IMR-90 (cell line): ENCODE results near the gene OR13J1.
"Not testable (repeated sequence)": the region's sequence is repeated elsewhere in the genome, so short reads cannot be mapped to it uniquely, and the experiment has no call there.

Experiments
- BHLHE40 ChIP-seq: fragments of 150-350 bp; IDR thresholded peaks from 2 replicates; pipeline ENCODE4 v1.6.1; 2016; ENCODE audit warnings: mild to moderate bottlenecking, low read depth, low read length
- CEBPB ChIP-seq: IDR thresholded peaks from 2 replicates; pipeline ENCODE4 v1.6.1; 2012; ENCODE audit warnings: low read depth, low read length, improper control_type of control experiment
- CHD1 ChIP-seq: IDR thresholded peaks from 2 replicates; pipeline ENCODE4 v1.6.1; 2012; ENCODE audit warnings: low read depth, low read length, improper control_type of control experiment
- CTCF ChIP-seq: conservative IDR thresholded peaks from 2 replicates; pipeline ENCODE4 v1.5.1; 2012; ENCODE audit warnings: mild to moderate bottlenecking, low read depth, low read length, improper control_type of control experiment
- FOS ChIP-seq: fragments of 150-350 bp; IDR thresholded peaks from 2 replicates; pipeline ENCODE4 v1.6.1; 2016; ENCODE audit warnings: low read depth, low read length
- MAFK ChIP-seq: IDR thresholded peaks from 2 replicates; pipeline ENCODE4 v1.6.1; 2012; ENCODE audit warnings: low read depth, low read length, improper control_type of control experiment
- MAZ ChIP-seq: IDR thresholded peaks from 2 replicates; pipeline ENCODE4 v1.6.1; 2012; ENCODE audit warnings: low read depth, mild to moderate bottlenecking, low read length, improper control_type of control experiment, moderate library complexity, borderline replicate concordance
- MXI1 ChIP-seq: IDR thresholded peaks from 2 replicates; pipeline ENCODE4 v1.6.1; 2012; ENCODE audit warnings: low read depth, mild to moderate bottlenecking, low read length, moderate library complexity, borderline replicate concordance
- POLR2A ChIP-seq: IDR thresholded peaks from 2 replicates; pipeline ENCODE4 v1.6.1; 2012; ENCODE audit warnings: mild to moderate bottlenecking, low read depth, low read length
- RAD21 ChIP-seq: IDR thresholded peaks from 2 replicates; pipeline ENCODE4 v1.6.1; 2012; ENCODE audit warnings: low read length, improper control_type of control experiment
- RCOR1 ChIP-seq: IDR thresholded peaks from 2 replicates; pipeline ENCODE4 v1.6.1; 2012; ENCODE audit warnings: mild to moderate bottlenecking, low read length, improper control_type of control experiment; ENCODE audit not compliant: insufficient replicate concordance
- SMC3 ChIP-seq: fragments of 150-350 bp; IDR thresholded peaks from 2 replicates; pipeline ENCODE4 v1.6.1; 2016; ENCODE audit warnings: low read depth, mild to moderate bottlenecking, antibody characterized with exemption, low read length, moderate library complexity

- not testable (repeated sequence) for TF ChIP-seq FOS, POLR2A, CEBPB, CTCF, RAD21, MAFK, MAZ, CHD1, SMC3, BHLHE40, RCOR1, MXI1
Measured at GRCh38 chr9:35884908-35885307, 14.7 kb upstream of the OR13J1 start.
